GM18517 (cell line): Measurements from ENCODE around the gene TNFSF8.

Source experiments
- ATAC-seq: cut with Tn5 transposase; IDR thresholded peaks from one replicate; pipeline ENCODE4 v1.9.1; 2021; ENCODE audit warnings: mild to moderate bottlenecking, moderate library complexity; ENCODE audit not compliant: unreplicated experiment

TNFSF8 gene

GRCh38 chr9:114930056-114930812 is at the start of gene TNFSF8:
Gene TNFSF8 (minus strand): TSS chr9:114930591. CDS start chr9:114930303, 288 bp downstream.
- ATAC-seq: no peak

- ATAC-seq: no peak
These were observed 42.8 kb upstream of the TNFSF8 start for GRCh38 chr9:114973216-114973615.

- ATAC-seq: no peak
These were observed 42.2 kb upstream of the TNFSF8 start for GRCh38 chr9:114972510-114973136.

- ATAC-seq: no peak
These were observed 38.9 kb upstream of the TNFSF8 start for GRCh38 chr9:114969269-114969668.

GRCh38 chr9:114968671-114969070 is 38.3 kb upstream of the TNFSF8 start:
- no peak for ATAC-seq

- ATAC-seq: no peak
These were observed 35.2 kb upstream of the TNFSF8 start for GRCh38 chr9:114965564-114965963.

- ATAC-seq: no peak
These were observed 32.4 kb upstream of the TNFSF8 start for GRCh38 chr9:114962809-114963208.

- no peak for ATAC-seq
These were observed 29.9 kb upstream of the TNFSF8 start for GRCh38 chr9:114960276-114960675.

GRCh38 chr9:114958844-114959235 is 28.4 kb upstream of the TNFSF8 start:
- no peak for ATAC-seq

- no peak for ATAC-seq
These were observed 27.8 kb upstream of the TNFSF8 start for GRCh38 chr9:114958021-114958843.

GRCh38 chr9:114957558-114957957 is 27.2 kb upstream of the TNFSF8 start:
- ATAC-seq: no peak

- no peak for ATAC-seq
These were observed 24.7 kb upstream of the TNFSF8 start for GRCh38 chr9:114954956-114955582.

GRCh38 chr9:114953959-114954358 is 23.6 kb upstream of the TNFSF8 start:
- no peak for ATAC-seq

GRCh38 chr9:114953046-114953445 is 22.7 kb upstream of the TNFSF8 start:
- ATAC-seq: no peak

GRCh38 chr9:114950761-114951160 is 20.4 kb upstream of the TNFSF8 start:
- no peak for ATAC-seq

GRCh38 chr9:114947058-114947457 is 16.7 kb upstream of the TNFSF8 start:
- no peak for ATAC-seq

GRCh38 chr9:114945616-114946412 is 15.4 kb upstream of the TNFSF8 start:
- no peak for ATAC-seq

GRCh38 chr9:114941376-114941775 is 11.0 kb upstream of the TNFSF8 start:
- ATAC-seq: no peak

GRCh38 chr9:114938687-114939575 is 8.5 kb upstream of the TNFSF8 start:
- no peak for ATAC-seq
